ENCODE data around the gene ZFAND6. TPM values are rescaled to one million over a fixed set of nuclear protein-coding genes. Genes with fewer than 3 reads are reported as not detected.
A peak's percentile ranks its signal among the peaks of the same experiment; 100 is the strongest.

The ZFAND6 gene
- total RNA-seq, 1 experiment from 2014 or later: 123 TPM

- Histone ChIP-seq H3K36me3 (no peaks in the 10 kb centered on the region), H3K9me3 (replicated peaks) (no peaks in the 10 kb centered on the region), H3K27ac (peak overlapping the region; percentile 36), H3K4me3 (no peak overlapping the region), H3K27me3 (no peaks in the 10 kb centered on the region), H3K4me1 (peaks cover 14% of the 10 kb centered on the region)
- peak; percentile 24 to 78 for DNase-seq
Measured at GRCh38 chr15:80070840-80071239, 11.4 kb downstream of the ZFAND6 start.

DNA sequence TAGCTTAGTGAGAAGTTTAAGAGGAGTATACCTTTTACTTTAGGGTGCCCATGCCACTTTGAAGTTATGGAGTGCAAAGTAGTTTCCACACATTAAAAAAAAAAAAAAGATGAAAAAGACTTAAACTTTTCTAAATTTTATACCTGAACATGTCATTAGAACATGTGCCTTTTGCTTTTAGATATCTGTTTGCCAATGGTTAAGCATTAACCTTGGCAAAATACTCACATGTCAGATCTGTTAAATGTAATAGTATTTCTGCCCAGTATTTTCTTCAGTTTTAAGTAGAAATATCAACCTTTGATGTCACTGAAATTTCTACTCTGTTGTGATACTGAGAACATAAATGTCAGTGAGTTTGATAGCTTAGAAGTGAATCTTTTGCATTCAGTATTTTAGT lies 12.2 kb downstream of the ZFAND6 start:
- no peaks in the 10 kb centered on the region for H3K9me3 ChIP-seq (replicated peaks)

DNA sequence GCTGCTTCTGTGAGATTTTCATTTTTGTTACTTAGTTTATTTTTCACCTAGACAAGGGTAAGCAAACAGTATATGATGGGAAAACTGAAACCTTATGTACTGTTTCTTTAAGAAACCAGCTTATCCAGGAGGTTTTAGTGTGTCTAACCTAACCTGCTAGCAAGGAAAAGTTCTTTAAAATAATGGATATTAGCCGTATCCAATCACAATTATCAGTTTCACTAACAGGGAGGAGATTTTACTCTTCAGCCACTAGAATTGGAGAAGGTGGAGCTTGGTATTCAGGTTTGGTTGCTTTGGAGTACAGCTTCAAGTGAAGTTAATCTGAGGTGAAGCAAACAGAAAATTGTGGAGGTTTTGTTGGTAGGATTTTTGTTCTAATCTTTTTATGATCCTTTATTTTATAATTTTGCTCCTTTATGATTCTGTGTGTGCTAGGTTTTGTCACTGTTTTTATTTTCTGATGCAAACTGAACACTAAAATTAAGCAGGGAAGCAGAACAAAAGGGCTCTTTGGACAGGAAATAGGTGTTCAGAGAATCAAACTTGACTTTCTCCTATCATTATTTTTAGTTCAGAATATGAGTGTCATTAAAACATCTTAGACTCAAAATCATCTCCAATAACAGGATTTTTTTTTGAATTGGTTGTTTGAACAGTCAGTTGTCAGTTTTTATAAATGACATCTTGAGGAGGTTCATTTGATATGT lies 13.0 kb downstream of the ZFAND6 start:
- H3K9me3 ChIP-seq (replicated peaks): no peaks in the 10 kb centered on the region
- DNase-seq: peak; percentile 36 to 90
- no peaks in the 10 kb centered on the region for H3K36me3 ChIP-seq
- H3K27ac ChIP-seq: peak overlapping the region; percentile 15; the same call in 1 of the 2 replicates
- H3K27me3 ChIP-seq: no peaks in the 10 kb centered on the region
- peaks cover 14% of the 10 kb centered on the region for H3K4me1 ChIP-seq
- H3K4me3 ChIP-seq: peak overlapping the region; percentile 59

More for the DNA sequence above, 12.2 kb downstream of the ZFAND6 start:
- H3K27me3 ChIP-seq: no peaks in the 10 kb centered on the region
- no peak overlapping the region for H3K27ac ChIP-seq
- DNase-seq: no peak
- H3K4me3 ChIP-seq: no peak overlapping the region
- no peaks in the 10 kb centered on the region for H3K36me3 ChIP-seq
- H3K4me1 ChIP-seq: peaks cover 14% of the 10 kb centered on the region

DNA sequence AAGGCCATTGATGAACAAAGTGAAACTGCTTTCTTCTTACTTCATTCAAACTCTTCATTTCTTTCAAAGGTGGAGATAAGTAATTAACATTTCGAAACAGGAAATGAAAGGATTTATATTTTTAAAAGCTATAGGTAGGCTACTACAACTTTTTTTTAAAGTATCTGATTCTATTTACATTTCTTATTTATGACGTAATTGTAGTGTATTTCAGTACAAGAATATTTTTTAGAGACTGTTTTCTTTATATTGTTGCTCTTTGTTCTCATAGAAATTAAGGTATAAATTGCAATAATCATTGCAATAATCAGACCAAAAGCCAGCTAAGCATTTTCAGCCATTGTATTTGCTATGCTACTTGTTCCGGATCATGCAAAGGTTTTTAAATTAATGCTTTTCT lies 13.7 kb downstream of the ZFAND6 start:
- H3K27ac ChIP-seq: no peak overlapping the region; the same call in 1 of the 2 replicates
- no peaks in the 10 kb centered on the region for H3K36me3 ChIP-seq
- H3K4me3 ChIP-seq: peak overlapping the region; percentile 59
- DNase-seq: no peak
- no peaks in the 10 kb centered on the region for H3K9me3 ChIP-seq (replicated peaks)
- no peaks in the 10 kb centered on the region for H3K27me3 ChIP-seq
- peaks cover 14% of the 10 kb centered on the region for H3K4me1 ChIP-seq

DNA sequence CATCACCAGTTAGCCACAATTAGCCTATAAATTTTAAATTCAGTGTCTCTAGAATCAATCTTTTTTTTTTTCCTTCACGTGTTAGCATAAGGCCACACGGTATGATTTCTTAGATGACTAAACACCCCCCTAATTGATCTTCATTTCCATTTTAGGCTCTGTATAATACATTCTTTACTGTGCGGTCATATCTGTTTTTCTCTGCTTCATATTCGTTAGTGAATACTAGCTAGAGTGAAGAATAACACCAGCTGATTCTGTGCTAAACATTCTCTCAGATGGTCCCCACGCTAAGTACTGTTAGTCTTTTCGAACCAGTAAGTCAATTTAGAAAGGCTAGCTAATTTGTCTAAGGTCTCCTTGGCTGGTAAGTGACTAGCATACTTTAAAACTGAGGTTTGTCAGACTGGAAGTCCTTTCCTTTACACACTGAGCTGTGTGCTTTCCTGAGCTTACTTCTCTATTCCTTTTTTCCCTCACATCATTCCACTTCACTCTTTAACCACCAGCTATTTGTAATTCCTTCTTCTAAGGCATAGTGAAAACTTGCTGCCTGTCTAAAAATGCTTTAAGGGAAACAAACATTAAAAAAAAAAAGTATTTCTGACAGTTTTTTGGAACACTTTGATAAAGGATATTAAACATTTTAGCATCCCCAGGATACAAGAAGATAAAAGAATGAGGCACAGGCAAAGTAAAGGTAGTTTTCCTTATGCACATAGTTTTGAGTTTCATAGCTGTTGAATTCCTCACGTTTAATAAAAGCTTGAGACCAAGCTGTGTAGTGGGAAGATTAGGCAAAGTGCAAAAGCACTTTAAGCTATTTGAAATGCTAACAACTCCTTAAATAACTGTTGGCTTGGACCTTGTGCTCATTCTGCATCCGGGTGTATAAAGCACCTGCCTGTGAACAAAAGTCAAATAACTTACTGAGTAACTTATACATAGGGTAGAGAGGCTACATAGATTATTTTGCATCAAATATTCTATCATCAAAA lies 17.1 kb downstream of the ZFAND6 start:
- no peak for DNase-seq
- Histone ChIP-seq H3K9me3 (replicated peaks) (no peaks in the 10 kb centered on the region), H3K27ac (no peak overlapping the region), H3K36me3 (no peaks in the 10 kb centered on the region), H3K27me3 (no peaks in the 10 kb centered on the region), H3K4me3 (no peak overlapping the region), H3K4me1 (peaks cover 5% of the 10 kb centered on the region; the same call in 1 of the 2 replicates)

DNA sequence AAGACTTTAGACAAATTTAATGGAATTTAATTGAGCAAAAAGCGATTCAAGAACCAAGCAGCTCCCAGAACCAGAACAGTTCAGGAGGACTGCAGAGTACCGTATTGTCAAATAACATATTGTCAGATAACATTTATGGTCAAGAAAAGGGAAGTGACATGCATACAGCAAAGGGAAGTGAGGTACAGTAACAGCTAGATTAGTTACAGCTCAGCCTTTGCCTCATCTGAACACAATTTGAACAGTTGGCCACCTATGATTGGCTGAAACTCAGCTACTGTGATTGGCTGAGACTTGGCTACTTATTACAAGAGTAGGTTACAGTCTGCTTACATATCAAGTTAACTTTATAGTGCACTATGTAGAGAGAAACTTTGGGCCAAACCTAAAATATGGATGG lies 21.9 kb downstream of the ZFAND6 start:
- H3K9me3 ChIP-seq (replicated peaks): no peaks in the 10 kb centered on the region
- H3K4me3 ChIP-seq: no peak overlapping the region
- no peak for DNase-seq
- 0 out of 2 replicates have a peak, but pooled peaks cover 4% of the 10 kb centered on the region for H3K36me3 ChIP-seq
- no peaks in the 10 kb centered on the region for H3K27me3 ChIP-seq
- H3K4me1 ChIP-seq: no peaks in the 10 kb centered on the region
- H3K27ac ChIP-seq: no peak overlapping the region

GRCh38 chr15:80087104-80087503 lies 27.6 kb downstream of the ZFAND6 start:
- Histone ChIP-seq H3K27me3 (no peaks in the 10 kb centered on the region), H3K36me3 (0 out of 2 replicates have a peak, but pooled peaks cover 3% of the 10 kb centered on the region), H3K9me3 (replicated peaks) (no peaks in the 10 kb centered on the region), H3K4me3 (no peak overlapping the region), H3K27ac (no peak overlapping the region), H3K4me1 (peaks cover 7% of the 10 kb centered on the region; the same call in 1 of the 2 replicates)
- no peak for DNase-seq

GRCh38 chr15:80090041-80090440 lies 30.6 kb downstream of the ZFAND6 start:
- Histone ChIP-seq H3K36me3 (no peaks in the 10 kb centered on the region), H3K4me3 (no peak overlapping the region), H3K9me3 (replicated peaks) (no peaks in the 10 kb centered on the region), H3K27me3 (no peaks in the 10 kb centered on the region), H3K4me1 (peaks cover 7% of the 10 kb centered on the region; the same call in 1 of the 2 replicates), H3K27ac (no peak overlapping the region)
- no peak for DNase-seq

GRCh38 chr15:80090879-80091503 lies 31.5 kb downstream of the ZFAND6 start:
- Histone ChIP-seq H3K4me3 (no peak overlapping the region), H3K9me3 (replicated peaks) (no peaks in the 10 kb centered on the region), H3K27me3 (no peaks in the 10 kb centered on the region), H3K36me3 (no peaks in the 10 kb centered on the region), H3K27ac (no peak overlapping the region), H3K4me1 (peaks cover 7% of the 10 kb centered on the region; the same call in 1 of the 2 replicates)
- DNase-seq: no peak

DNA sequence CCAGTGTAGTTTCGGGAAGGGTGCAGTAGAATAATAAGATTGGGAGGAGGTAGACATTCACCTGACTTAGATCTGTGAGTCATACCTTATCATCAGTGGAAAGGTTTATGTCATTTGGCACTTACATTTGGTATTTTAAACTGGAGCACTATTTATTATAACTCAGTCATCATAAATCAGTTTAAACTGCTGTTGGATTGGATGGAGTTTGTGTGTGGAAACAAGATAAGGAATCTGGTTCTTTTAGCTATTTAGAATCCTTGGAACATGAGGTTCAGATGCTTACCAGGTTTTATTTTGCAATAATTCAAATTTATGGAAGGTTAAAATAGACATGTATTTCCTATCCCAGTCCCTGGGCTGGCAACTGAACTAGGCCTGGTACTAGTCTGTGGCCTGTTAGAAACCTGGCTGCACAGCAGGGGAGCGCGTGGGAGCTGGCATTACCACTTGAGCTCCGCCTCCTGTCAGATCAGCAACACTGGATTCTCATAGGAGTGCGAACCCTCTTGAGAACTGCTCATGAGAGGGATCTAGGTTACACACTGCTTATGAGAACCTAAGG lies 34.5 kb downstream of the ZFAND6 start:
- no peak for DNase-seq
- Histone ChIP-seq H3K27me3 (no peaks in the 10 kb centered on the region), H3K9me3 (replicated peaks) (no peaks in the 10 kb centered on the region), H3K4me1 (peaks cover 7% of the 10 kb centered on the region; the same call in 1 of the 2 replicates), H3K4me3 (no peak overlapping the region), H3K27ac (no peak overlapping the region), H3K36me3 (0 out of 2 replicates have a peak, but pooled peaks cover 3% of the 10 kb centered on the region)

DNA sequence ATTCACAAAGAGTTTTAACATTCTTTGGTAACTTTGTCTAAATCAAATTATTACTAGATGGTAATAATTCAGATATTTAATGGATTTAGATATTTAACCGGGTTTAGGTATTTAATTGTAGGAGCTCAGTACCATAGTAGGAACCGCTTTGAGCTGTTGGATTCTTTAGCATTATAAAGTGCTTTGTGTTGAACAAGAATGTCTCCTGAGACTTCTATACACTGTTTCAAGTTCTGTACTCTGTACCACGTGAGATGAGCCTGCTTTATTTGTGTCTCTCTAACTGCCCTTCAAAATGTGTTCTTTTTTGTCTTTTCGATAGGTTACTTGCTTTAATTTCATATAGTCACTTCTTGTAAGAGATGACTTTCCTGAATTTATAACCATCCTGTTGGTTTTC lies 36.0 kb downstream of the ZFAND6 start:
- Histone ChIP-seq H3K36me3 (0 out of 2 replicates have a peak, but pooled peaks cover 3% of the 10 kb centered on the region), H3K9me3 (replicated peaks) (no peaks in the 10 kb centered on the region), H3K27ac (no peak overlapping the region), H3K27me3 (no peaks in the 10 kb centered on the region), H3K4me1 (peaks cover 3% of the 10 kb centered on the region; the same call in 1 of the 2 replicates), H3K4me3 (no peak overlapping the region)
- no peak for DNase-seq

DNA sequence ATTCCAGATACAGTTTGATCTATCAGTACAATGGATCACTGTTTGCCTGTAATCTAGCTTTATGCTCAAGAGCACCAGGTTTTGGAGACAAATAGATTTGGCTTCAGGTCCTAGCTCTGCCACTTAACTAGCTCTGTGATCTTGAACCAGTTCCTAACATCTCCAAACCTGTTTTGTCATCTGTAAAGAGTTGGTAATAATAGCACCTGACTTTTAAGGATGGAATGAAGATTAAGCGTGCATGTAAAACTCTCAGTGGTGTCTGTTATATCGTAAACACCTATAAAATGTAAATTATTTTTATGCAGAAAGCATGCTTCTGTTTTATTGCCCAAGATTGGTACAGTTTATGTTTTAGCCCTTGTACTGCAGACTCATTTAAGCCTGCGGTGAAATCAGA lies 36.5 kb downstream of the ZFAND6 start:
- Histone ChIP-seq H3K4me1 (no peaks in the 10 kb centered on the region), H3K27ac (no peak overlapping the region), H3K27me3 (no peaks in the 10 kb centered on the region), H3K9me3 (replicated peaks) (no peaks in the 10 kb centered on the region), H3K4me3 (no peak overlapping the region), H3K36me3 (0 out of 2 replicates have a peak, but pooled peaks cover 3% of the 10 kb centered on the region)
- DNase-seq: no peak

DNA sequence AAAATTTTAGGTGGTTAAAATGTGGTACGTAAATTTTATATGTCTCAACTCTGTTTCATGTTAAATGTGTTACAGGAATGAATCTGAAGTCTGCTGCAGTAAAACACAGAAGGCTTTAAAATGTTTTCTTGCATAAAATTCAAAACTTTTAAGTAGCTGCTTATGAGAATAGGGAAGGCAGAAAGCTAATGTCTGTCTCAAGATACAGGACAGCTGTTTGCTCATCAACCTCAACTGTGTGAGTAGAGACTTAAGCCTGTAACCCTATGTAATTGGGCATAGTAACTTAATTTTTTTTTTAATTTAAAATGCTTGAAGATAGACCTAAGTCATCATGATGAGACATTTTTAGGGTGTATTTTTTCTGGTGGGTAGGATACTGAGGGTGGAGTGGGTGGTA lies 38.9 kb downstream of the ZFAND6 start:
- no peak for DNase-seq

DNA sequence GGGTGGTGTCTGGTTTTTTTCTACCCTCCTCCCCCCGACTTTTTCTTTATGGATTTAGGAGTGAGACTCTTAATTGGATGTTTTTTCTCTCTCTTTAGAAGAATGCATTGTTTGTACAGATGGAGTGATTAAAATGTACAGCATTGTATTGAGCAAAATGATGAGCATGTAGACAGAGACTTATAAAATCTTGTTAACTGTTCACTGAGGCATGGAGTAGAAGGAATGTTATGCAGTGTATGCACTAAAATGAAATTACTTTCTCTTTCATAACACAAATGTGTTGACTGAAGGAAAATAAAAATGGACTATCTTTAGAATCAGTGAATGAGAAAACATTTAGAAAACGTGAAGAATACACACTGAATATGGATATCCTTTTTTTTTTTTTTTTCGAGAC lies 39.8 kb downstream of the ZFAND6 start:
- Histone ChIP-seq H3K4me3 (no peak overlapping the region), H3K36me3 (0 out of 2 replicates have a peak, but pooled peaks cover 3% of the 10 kb centered on the region), H3K4me1 (no peaks in the 10 kb centered on the region), H3K27ac (no peak overlapping the region), H3K9me3 (replicated peaks) (no peaks in the 10 kb centered on the region), H3K27me3 (no peaks in the 10 kb centered on the region)
- DNase-seq: no peak

More for the DNA sequence above, 38.9 kb downstream of the ZFAND6 start:
- Histone ChIP-seq H3K4me1 (no peaks in the 10 kb centered on the region), H3K27ac (no peak overlapping the region), H3K9me3 (replicated peaks) (no peaks in the 10 kb centered on the region), H3K4me3 (no peak overlapping the region), H3K27me3 (no peaks in the 10 kb centered on the region), H3K36me3 (0 out of 2 replicates have a peak, but pooled peaks cover 3% of the 10 kb centered on the region)
